Left ventricle myocardium inferior (tissue), 1 donor: Measurements from ENCODE around the gene A2M. TPM values are rescaled to one million over a fixed set of nuclear protein-coding genes. Genes with fewer than 3 reads are reported as not detected.

ENCODE experiments used
- DNase-seq: peaks from one replicate; pipeline ENCODE4 v3.0.0-alpha.2; 2020
- H3K27ac ChIP-seq: fragments of 200-600 bp; replicated peaks from 2 replicates; pipeline ENCODE4 v1.8.0; 2021
- H3K27me3 ChIP-seq: fragments of 200-600 bp; 2 replicates; pipeline ENCODE4 v1.8.0; 2021; ENCODE audit warnings: low read depth
- H3K36me3 ChIP-seq: fragments of 200-600 bp; 2 replicates; pipeline ENCODE4 v1.8.0; 2021
- H3K4me1 ChIP-seq: fragments of 200-600 bp; 2 replicates; pipeline ENCODE4 v1.8.0; 2021
- H3K4me3 ChIP-seq: fragments of 200-600 bp; 2 replicates; pipeline ENCODE4 v1.8.0; 2021; ENCODE audit warnings: mild to moderate bottlenecking, moderate library complexity
- H3K9me3 ChIP-seq: fragments of 200-600 bp; replicated peaks from 2 replicates; pipeline ENCODE4 v1.8.0; 2021
- intact Hi-C: fragments of 100-400 bp; cut with micrococcal nuclease; formaldehyde crosslinking; loops from one replicate; pipeline ENCODE4 v1.11.0; 2022
- total RNA-seq: library from RNA; stranded (reverse); fragmentation: NEBNext Ultra II Directional; extraction: Animal tissue kit (Norgen Biotek cat#: 25700); gene quantifications from one replicate; pipeline ENCODE4 v1.2.1, GENCODE V29; 2021
- TF ChIP-seq, protein P1 (sequence below): fragments of 200-600 bp; IDR thresholded peaks from 2 replicates; pipeline ENCODE4 v1.8.0; 2021; ENCODE audit warnings: antibody characterized with exemption, mild to moderate bottlenecking, borderline replicate concordance
- donor health status: DM: no; HTN: yes; CAD: no; lungs with severe emphysema.

The A2M gene
- total RNA-seq, 1 donor from 2014 or later = 502 TPM

DNA sequence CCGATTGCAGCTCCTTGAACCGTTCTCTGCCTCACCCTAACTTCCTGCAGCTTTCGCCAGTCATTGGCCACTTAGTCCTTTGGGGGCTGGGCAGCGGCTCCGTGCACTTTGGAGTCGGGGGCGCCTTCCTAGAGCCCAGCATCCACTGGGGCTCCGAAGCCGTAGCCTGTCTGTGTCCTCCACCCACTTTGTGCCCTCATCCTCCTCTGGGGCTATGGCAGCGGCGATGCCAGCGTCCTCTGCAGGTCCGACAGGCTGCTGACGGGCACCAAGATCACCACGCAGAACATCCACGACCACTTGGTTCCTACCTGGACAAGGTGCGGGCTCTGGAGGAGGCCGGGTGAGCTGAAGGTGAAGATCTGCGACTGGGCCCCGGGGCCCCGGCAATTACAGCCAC is 11.8 kb upstream of the A2M start:
- Histone ChIP-seq H3K4me3 (no peak overlapping the region), H3K9me3 (peaks cover 4% of the 10 kb centered on the region), H3K27me3 (no peaks in the 10 kb centered on the region), H3K4me1 (peaks cover 18% of the 10 kb centered on the region), H3K36me3 (no peaks in the 10 kb centered on the region), H3K27ac (no peak overlapping the region)
- intact Hi-C loops = no loop called here
- TF ChIP-seq, protein P1, sequence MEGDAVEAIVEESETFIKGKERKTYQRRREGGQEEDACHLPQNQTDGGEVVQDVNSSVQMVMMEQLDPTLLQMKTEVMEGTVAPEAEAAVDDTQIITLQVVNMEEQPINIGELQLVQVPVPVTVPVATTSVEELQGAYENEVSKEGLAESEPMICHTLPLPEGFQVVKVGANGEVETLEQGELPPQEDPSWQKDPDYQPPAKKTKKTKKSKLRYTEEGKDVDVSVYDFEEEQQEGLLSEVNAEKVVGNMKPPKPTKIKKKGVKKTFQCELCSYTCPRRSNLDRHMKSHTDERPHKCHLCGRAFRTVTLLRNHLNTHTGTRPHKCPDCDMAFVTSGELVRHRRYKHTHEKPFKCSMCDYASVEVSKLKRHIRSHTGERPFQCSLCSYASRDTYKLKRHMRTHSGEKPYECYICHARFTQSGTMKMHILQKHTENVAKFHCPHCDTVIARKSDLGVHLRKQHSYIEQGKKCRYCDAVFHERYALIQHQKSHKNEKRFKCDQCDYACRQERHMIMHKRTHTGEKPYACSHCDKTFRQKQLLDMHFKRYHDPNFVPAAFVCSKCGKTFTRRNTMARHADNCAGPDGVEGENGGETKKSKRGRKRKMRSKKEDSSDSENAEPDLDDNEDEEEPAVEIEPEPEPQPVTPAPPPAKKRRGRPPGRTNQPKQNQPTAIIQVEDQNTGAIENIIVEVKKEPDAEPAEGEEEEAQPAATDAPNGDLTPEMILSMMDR = no peak
- no peak for DNase-seq

DNA sequence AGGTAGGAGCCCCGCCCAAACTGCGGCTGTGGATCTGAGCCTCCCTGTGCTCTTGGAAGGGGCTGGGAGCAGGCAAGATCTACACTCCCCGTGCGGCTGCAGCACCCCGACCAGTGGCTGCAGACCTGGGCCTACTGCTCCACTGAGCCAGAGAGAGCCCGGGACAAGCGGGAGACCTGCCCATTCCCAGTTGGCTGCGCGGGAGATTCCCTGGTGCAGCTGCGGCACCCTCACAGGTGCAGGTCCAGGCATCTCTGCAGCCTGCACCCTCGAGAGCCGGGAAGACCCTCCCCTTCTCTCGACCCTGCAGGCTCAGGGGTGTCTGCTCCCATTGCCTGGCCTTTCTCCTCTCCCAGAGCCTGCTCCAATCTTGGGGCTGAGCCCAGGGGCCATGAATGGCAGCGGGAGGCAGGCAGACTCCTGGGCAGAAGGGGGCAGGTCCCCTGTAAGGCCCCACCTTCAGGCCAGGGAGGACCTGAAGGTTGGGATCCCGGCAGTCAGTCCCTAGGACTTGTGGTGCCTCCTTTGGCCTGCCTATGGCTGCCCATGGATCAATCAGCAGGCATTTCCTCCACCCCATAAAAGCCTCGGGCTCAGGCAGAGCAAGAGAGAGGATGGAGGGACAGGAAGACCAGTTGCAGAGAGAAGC is 8.8 kb upstream of the A2M start:
- Histone ChIP-seq H3K27me3 (no peaks in the 10 kb centered on the region), H3K27ac (peak overlapping the region; percentile 76), H3K9me3 (no peaks in the 10 kb centered on the region), H3K4me3 (peak overlapping the region; percentile 54), H3K4me1 (peaks cover 34% of the 10 kb centered on the region), H3K36me3 (no peaks in the 10 kb centered on the region)
- no peak for DNase-seq
- intact Hi-C loops = no loop called here
- TF ChIP-seq, protein P1 = no peak

DNA sequence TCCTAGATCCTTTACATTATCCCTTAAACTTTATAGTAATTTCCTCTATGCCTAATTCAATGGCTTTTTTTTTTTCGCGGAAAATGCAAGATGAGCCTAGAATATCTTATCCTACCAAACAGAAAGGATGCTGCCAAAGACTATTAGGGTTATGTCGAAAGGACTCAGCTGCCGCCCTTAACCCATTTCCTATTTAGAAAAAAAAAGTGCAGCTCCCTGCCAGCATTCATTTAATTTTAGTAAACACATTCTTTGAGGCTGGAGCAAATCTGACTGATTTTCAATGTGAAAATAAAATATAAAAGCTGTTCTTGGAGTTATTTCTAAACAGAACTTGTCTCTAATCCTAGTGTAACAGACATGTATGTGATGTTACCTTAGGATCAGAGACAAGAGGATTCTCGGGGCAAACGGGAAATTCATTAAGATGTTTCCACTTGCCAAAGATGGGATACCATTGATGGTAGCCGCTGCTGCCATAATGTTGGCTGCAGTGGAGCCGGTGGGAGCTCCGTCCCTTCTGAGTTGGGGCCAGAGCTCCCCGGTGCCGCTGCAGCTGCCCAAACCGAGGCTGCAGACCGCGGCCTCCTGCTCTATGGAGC is 8.2 kb upstream of the A2M start:
- Histone ChIP-seq H3K4me3 (peak overlapping the region; percentile 54), H3K36me3 (no peaks in the 10 kb centered on the region), H3K4me1 (peaks cover 41% of the 10 kb centered on the region), H3K9me3 (no peaks in the 10 kb centered on the region), H3K27me3 (no peaks in the 10 kb centered on the region), H3K27ac (peak overlapping the region; percentile 76)
- intact Hi-C loops = no loop called here
- DNase-seq = no peak
- TF ChIP-seq, protein P1 = no peak

DNA sequence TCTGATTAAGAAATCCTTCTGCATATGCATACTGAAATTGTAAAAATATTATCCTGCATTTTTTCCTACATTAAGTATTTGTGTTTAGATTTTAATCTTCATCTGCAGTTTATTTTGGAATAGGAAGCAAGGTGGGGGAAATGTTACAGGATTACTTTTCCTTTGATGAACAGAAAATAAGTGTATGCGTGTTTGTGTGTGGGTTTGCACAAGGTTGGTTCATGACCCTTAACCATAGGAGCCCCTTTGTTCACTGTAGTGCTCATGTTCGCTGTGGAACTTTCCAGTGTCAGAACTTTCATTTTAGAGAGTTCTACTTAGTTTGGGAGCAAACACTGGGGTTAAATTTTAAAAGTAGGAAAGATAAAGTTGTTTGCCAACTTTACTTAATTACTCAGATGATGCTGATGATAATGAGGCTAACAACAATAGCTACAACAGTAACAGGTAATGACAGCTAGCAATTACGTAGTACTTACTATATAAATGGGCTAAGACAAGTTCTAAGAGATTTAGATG is 6.4 kb upstream of the A2M start:
- no peaks in the 10 kb centered on the region for H3K36me3 ChIP-seq
- no peaks in the 10 kb centered on the region for H3K9me3 ChIP-seq
- TF ChIP-seq, protein P1 = no peak
- peaks cover 58% of the 10 kb centered on the region for H3K4me1 ChIP-seq
- H3K27me3 ChIP-seq = no peaks in the 10 kb centered on the region
- intact Hi-C loops = no loop called here
- peak overlapping the region; percentile 76 for H3K27ac ChIP-seq
- no peak for DNase-seq
- H3K4me3 ChIP-seq = peak overlapping the region; percentile 12

DNA sequence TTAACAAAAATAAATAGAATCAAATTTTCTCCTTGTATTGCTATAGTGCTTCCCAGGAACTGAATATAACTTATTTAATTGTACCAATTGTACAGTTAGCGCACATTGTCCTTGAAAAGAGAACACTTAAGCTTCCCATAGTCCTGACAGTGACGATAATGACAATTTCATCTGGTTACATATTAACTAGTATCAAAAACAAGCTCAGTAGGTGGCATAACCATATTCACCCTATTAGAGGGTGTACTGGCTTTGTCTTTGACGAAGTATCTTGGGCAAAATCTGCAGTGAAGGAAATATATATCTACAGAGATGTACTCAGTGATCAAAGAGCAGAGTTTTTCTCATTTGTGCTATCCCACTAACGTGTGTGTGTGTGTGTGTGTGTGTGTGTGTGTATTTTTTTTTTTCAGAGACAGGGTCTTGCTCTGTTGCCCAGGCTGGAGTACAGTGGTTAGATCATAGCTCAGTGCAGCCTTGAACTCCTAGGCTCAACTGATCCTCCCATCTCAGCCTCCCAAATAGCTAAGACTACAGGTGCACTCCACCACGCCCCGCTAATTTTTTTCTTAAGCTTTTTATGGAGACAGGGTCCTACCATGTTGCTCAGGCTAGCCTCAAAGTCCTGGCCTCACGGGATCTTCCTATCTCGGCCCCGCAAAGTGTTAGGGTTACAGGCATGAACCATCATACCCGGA is 4.9 kb upstream of the A2M start:
- TF ChIP-seq, protein P1 = no peak
- H3K4me1 ChIP-seq = peaks cover 68% of the 10 kb centered on the region
- H3K9me3 ChIP-seq = no peaks in the 10 kb centered on the region
- H3K36me3 ChIP-seq = no peaks in the 10 kb centered on the region
- no peak overlapping the region for H3K4me3 ChIP-seq
- peak overlapping the region; percentile 91 for H3K27ac ChIP-seq
- no peaks in the 10 kb centered on the region for H3K27me3 ChIP-seq
- no peak for DNase-seq
- intact Hi-C loops = no loop called here
